Medulla oblongata (tissue), 1 donor: ENCODE data around the gene SPIRE2.
A peak's percentile ranks its signal among the peaks of the same experiment; 100 is the strongest.

Experiments
- DNase-seq: peaks from one replicate; pipeline ENCODE4 v3.0.0-alpha.2; 2015; ENCODE audit errors: extremely low spot score

Gene SPIRE2

DNA sequence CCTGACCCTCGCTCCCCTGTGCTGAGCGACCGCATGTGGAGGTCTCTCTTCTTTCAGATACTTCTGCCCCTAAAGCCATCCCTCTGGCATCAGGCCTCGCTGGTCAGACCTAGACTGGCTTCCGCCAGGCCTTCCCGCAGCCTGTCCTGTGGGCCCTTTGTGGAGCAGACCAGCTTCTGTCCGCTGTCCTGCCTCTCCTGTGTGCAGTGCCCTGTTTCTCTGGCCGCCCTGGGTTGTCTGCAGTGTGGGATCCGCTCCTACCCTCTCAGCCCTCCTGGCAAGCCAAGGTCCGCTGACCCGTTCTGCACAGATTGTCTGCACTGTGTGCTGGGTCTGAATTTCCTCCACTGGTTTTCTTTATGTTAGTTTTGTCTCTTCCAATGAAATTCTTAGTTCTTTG is 68.9 kb downstream of the SPIRE2 start:
- DNase-seq: no peak

- no peak for DNase-seq
Observed at GRCh38 chr16:89898201-89898967, 70.1 kb downstream of the SPIRE2 start.

GRCh38 chr16:89899879-89900481 is 71.7 kb downstream of the SPIRE2 start:
- no peak for DNase-seq

- DNase-seq: no peak
Observed at GRCh38 chr16:89900885-89901284, 72.6 kb downstream of the SPIRE2 start.

- no peak for DNase-seq
Observed at GRCh38 chr16:89902980-89903379, 74.7 kb downstream of the SPIRE2 start.

GRCh38 chr16:89903908-89904515 is 75.7 kb downstream of the SPIRE2 start:
- DNase-seq: no peak

- DNase-seq: no peak
Observed at GRCh38 chr16:89904606-89905510, 76.6 kb downstream of the SPIRE2 start.

DNA sequence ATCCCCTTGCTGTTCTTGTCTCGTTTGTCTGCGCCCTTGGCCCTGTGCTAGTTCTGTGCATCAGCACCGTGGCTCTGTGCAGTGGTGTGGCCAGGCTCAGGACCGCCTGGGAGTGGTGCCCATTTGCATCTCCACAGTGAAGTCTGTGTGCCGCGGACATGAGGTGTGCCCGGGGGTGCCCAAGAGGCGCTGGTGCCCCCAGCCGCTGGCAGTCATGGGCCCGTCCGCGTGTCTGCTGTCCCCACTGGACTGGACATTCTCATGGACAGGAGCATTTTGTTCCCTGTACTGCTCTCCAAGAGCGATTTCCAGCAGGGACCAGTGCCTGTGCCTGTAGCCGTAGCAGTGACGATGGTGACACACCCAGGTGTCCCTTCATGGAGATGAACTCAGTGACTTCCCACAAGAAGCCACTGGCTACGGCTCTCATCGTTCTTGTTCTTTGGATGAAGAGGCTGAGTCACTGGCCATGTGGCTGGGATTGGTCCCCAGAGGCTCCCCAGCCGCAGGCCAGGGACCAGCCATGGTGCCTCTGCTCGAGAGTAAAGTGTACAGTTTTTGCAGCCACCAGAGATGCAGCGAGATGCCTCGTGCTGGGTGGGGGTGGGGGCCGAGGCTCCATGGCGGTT is 77.3 kb downstream of the SPIRE2 start:
- no peak for DNase-seq

DNA sequence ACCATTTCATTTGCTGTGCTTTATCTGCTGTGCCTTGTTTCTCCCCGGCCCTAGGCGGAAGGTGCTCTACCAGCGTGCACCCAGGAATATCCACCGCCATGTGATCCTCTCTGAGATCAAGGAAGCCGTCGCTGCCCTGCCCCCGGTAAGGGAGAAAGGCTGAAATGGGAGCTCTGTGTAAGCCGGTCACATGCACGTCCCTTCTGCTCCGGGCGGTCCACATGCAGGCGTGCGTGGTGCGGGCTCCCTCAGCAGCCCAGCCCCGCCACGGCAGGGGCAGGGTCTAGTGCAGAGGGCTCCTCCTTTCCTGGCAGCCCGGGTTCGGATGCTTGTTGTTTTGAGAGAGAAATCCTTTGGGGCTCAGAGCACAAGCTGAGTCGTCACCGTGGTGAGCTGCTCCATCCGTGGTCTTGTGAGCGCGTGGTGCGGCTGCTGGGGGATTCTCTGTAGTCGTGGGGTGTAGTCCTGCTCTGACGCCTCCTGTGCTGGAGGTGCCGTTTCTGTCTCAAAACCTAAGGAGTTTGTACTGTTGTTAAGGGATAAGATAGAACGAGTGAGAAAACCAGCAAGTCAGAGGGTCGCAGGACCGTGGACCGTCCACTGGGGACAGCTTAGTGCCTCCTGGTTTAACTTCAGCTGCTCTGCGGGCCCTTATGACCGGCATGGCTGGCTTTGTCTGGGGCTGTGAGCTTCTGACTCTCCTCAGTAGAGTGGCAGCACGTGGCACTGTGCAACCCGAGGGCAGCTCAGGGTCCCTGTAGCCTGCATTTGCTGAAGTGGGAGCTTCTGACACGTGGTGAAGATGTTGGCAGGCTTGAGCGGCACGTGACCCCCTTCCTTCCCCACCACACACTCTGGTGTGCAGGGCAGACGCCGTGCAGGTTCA is 78.1 kb downstream of the SPIRE2 start:
- no peak for DNase-seq

- no peak for DNase-seq
Observed at GRCh38 chr16:89907055-89907814, 79.0 kb downstream of the SPIRE2 start.

DNA sequence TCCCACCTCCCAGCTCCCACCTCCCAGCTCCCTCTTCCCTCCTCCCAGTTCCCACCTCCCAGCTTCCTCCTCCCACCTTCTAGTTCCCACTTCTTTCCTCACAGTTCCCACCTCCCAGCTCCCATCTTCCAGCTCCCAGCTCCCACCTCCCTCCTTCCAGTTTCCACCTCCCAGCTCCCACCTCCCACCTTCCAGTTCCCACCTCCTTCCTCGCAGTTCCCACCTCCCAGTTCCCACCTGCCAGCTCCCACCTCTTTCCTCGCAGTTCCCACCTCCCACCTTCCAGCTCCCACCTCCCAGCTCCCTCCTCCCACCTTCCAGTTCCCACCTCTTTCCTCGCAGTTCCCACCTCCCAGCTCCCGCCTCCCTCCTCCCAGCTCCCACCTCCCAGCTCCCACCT is 80.0 kb downstream of the SPIRE2 start:
- no peak for DNase-seq

- peak; percentile 87 for DNase-seq
Observed at GRCh38 chr16:89909777-89910716, 81.8 kb downstream of the SPIRE2 start.

- DNase-seq: no peak
Observed at GRCh38 chr16:89910717-89911354, 82.6 kb downstream of the SPIRE2 start.

DNA sequence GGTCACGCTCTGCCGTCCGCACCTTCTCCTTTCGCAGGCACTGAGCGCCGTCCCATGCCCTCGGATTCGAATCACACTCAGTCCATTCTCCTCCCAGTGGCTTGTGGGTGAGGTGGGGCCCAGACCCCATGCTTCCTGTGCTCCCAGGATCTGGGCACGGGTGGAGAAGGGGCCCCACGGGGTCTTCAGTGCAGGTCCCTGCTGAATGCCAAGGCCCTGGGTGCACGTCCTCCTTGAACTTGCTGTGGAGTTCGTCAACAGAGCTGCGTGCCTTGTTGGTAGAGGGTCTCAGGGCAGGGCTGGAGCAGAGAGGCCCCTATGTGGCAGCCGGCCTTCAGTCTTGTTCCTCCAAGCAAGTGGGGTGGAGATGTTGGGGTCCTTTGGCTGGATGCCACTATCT is 83.1 kb downstream of the SPIRE2 start:
- no peak for DNase-seq

GRCh38 chr16:89912143-89912542 is 83.9 kb downstream of the SPIRE2 start:
- no peak for DNase-seq

DNA sequence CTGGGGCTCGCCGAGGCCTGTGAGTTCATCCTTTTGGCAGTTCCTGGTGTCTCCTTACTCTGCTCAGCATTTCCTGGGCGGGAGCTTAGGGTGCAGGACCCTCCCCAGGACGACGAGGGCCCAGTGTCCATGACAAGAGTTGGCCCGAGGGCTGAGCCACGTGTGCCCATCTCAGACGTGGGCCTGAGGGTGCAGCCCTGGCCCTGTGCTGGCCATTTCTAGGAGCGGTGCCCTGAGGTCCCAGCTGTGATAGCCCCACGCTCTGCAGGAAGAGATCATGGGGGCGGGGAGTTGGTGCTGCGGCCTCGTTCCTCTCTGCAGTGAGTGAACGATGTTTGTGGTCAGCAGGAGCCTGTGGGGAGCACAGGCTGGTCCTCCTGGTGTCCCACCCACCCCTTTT is 84.4 kb downstream of the SPIRE2 start:
- DNase-seq: no peak

GRCh38 chr16:89913408-89914387 is 85.4 kb downstream of the SPIRE2 start:
- no peak for DNase-seq
